ENCODE measurements around the gene INSIG1.

DNA sequence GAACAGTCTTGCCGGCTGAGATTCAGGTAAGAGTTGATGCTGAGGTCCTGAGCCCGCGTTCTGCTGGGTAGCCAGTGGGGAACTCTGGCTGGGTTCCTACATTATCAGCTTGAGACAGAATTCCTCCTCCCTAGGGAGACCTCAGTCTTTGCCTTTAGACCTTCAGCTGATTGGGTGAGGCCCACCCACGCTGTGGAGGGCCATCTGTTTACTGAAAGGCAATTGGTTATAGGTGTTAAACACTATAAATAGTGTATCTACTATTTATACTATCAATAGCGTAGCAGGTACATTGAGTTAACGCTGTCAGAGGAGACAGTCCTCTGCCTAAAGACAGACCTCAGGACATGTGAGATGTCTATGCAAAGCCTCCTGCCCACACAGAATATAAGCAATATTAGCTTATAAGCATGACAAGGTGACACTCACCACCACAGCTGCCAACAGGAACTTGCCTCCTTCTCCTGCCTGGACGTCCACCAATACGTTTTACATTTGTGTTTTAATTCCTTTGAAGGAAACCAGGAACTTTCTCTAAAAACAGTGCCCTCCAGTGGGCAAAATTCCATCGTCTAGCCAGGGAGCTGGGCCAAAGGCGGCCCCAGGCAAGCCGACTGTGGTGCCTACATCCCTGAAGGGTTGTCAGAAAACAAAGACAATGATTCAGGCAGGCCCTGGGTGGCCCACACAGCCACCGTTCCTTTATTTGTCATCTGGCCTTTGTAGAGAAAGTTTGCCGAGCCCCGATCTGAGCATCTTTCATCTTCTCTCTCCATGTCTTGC, 58.8 kb downstream of the INSIG1 start:
- TF ChIP-seq, protein P1, sequence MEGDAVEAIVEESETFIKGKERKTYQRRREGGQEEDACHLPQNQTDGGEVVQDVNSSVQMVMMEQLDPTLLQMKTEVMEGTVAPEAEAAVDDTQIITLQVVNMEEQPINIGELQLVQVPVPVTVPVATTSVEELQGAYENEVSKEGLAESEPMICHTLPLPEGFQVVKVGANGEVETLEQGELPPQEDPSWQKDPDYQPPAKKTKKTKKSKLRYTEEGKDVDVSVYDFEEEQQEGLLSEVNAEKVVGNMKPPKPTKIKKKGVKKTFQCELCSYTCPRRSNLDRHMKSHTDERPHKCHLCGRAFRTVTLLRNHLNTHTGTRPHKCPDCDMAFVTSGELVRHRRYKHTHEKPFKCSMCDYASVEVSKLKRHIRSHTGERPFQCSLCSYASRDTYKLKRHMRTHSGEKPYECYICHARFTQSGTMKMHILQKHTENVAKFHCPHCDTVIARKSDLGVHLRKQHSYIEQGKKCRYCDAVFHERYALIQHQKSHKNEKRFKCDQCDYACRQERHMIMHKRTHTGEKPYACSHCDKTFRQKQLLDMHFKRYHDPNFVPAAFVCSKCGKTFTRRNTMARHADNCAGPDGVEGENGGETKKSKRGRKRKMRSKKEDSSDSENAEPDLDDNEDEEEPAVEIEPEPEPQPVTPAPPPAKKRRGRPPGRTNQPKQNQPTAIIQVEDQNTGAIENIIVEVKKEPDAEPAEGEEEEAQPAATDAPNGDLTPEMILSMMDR (IDR thresholded peaks at IDR 0.05): no peak; the same call in 1 of the 2 replicates
- TF ChIP-seq CREB1 (CRISPR knock-in tag; IDR thresholded peaks at IDR 0.05): no peak
- TF ChIP-seq, protein P2, sequence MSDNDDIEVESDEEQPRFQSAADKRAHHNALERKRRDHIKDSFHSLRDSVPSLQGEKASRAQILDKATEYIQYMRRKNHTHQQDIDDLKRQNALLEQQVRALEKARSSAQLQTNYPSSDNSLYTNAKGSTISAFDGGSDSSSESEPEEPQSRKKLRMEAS (CRISPR knock-in tag; IDR thresholded peaks at IDR 0.05): no peak
- TF ChIP-seq, protein P3, sequence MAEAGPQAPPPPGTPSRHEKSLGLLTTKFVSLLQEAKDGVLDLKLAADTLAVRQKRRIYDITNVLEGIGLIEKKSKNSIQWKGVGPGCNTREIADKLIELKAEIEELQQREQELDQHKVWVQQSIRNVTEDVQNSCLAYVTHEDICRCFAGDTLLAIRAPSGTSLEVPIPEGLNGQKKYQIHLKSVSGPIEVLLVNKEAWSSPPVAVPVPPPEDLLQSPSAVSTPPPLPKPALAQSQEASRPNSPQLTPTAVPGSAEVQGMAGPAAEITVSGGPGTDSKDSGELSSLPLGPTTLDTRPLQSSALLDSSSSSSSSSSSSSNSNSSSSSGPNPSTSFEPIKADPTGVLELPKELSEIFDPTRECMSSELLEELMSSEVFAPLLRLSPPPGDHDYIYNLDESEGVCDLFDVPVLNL (CRISPR knock-in tag; IDR thresholded peaks at IDR 0.05; ENCODE audit: borderline replicate concordance, low read depth): no peak
- TF ChIP-seq, protein P4, sequence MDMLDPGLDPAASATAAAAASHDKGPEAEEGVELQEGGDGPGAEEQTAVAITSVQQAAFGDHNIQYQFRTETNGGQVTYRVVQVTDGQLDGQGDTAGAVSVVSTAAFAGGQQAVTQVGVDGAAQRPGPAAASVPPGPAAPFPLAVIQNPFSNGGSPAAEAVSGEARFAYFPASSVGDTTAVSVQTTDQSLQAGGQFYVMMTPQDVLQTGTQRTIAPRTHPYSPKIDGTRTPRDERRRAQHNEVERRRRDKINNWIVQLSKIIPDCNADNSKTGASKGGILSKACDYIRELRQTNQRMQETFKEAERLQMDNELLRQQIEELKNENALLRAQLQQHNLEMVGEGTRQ (CRISPR knock-in tag; IDR thresholded peaks at IDR 0.05): no peak
- TF ChIP-seq, protein P5, sequence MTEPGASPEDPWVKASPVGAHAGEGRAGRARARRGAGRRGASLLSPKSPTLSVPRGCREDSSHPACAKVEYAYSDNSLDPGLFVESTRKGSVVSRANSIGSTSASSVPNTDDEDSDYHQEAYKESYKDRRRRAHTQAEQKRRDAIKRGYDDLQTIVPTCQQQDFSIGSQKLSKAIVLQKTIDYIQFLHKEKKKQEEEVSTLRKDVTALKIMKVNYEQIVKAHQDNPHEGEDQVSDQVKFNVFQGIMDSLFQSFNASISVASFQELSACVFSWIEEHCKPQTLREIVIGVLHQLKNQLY (CRISPR knock-in tag; IDR thresholded peaks at IDR 0.05): no peak
- TF ChIP-seq ATF1 (CRISPR knock-in tag; IDR thresholded peaks at IDR 0.05): no peak
- TF ChIP-seq, protein P6, sequence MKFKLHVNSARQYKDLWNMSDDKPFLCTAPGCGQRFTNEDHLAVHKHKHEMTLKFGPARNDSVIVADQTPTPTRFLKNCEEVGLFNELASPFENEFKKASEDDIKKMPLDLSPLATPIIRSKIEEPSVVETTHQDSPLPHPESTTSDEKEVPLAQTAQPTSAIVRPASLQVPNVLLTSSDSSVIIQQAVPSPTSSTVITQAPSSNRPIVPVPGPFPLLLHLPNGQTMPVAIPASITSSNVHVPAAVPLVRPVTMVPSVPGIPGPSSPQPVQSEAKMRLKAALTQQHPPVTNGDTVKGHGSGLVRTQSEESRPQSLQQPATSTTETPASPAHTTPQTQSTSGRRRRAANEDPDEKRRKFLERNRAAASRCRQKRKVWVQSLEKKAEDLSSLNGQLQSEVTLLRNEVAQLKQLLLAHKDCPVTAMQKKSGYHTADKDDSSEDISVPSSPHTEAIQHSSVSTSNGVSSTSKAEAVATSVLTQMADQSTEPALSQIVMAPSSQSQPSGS (CRISPR knock-in tag; IDR thresholded peaks at IDR 0.05; ENCODE audit: borderline replicate concordance, low read depth): no peak
- no peak for TF ChIP-seq IRF2 (CRISPR knock-in tag; IDR thresholded peaks at IDR 0.05; ENCODE audit: borderline replicate concordance, low read depth)
- no peak for TF ChIP-seq NFYB (CRISPR knock-in tag; conservative IDR thresholded peaks at IDR 0.05; ENCODE audit: low read depth)
- TF ChIP-seq, protein P7, sequence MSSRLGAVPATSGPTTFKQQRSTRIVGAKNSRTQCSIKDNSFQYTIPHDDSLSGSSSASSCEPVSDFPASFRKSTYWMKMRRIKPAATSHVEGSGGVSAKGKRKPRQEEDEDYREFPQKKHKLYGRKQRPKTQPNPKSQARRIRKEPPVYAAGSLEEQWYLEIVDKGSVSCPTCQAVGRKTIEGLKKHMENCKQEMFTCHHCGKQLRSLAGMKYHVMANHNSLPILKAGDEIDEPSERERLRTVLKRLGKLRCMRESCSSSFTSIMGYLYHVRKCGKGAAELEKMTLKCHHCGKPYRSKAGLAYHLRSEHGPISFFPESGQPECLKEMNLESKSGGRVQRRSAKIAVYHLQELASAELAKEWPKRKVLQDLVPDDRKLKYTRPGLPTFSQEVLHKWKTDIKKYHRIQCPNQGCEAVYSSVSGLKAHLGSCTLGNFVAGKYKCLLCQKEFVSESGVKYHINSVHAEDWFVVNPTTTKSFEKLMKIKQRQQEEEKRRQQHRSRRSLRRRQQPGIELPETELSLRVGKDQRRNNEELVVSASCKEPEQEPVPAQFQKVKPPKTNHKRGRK (CRISPR knock-in tag; IDR thresholded peaks at IDR 0.05; ENCODE audit: borderline replicate concordance): no peak
- no peak for TF ChIP-seq ZNF396 (CRISPR knock-in tag; IDR thresholded peaks at IDR 0.05; ENCODE audit: borderline replicate concordance)
- TF ChIP-seq RELA (CRISPR knock-in tag; IDR thresholded peaks at IDR 0.05; ENCODE audit: borderline replicate concordance): no peak
- TF ChIP-seq TEAD4 (CRISPR knock-in tag; IDR thresholded peaks at IDR 0.05): no peak

All from WTC11 (cell line).